GM21390 (cell line): ENCODE measurements around the gene SV2B.

ENCODE experiments used
- ATAC-seq: cut with Tn5 transposase; IDR thresholded peaks from one replicate; pipeline ENCODE4 v1.9.1; 2021; ENCODE audit not compliant: unreplicated experiment

SV2B gene

DNA sequence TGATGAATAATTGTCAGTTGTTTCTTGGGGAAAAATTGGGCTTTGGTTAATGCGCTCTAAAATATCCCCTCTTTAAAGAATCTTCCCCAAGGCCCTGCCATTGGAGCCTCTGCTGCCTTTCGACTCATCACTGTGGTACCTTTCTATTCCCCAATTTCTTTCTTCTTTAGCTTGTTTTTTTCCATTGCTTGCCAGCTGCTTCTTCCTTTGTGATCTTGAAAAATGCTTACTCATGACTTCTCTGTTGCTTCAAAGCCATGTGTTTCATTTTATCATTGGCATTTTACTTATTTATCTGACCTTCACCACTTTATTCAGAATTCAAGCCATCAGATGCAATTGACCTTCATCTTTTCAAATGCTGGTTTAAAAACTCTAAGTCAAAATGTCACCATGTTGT is 84.4 kb downstream of the SV2B start:
- ATAC-seq = no peak

DNA sequence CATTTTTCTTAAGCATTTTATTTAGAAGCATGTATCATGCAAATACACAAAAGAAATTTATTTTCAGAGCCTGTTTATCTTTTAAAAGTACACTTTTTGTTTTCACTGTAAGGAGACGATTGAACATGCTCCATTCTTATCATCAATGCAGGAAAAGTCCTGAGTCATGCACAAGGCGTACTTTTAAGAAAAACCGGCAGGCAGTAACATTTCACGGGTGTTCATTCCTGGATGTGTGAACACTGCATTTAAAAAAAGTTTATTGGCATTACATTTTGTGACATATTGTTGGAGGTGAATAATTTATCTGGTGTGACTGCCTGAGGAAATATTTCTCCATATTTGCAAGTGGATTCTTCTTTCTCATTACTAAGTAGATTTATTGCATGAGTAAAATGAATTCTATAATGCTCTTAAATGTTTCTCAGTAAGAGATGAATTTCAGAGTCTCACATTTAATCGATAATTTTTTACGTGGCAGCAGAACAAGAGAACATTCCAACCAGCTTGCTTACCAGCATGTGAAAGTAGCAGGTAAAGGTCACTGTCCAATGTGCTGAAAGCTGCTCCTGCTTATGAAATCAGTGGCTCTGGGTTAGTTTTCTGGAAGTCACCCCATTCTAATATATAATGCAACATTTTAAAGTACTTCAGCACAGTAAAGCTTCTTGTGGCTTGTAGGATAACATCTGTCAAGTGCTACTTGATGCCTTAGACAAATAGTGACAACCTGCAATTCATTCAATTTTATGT is 87.0 kb downstream of the SV2B start:
- ATAC-seq = no peak

DNA sequence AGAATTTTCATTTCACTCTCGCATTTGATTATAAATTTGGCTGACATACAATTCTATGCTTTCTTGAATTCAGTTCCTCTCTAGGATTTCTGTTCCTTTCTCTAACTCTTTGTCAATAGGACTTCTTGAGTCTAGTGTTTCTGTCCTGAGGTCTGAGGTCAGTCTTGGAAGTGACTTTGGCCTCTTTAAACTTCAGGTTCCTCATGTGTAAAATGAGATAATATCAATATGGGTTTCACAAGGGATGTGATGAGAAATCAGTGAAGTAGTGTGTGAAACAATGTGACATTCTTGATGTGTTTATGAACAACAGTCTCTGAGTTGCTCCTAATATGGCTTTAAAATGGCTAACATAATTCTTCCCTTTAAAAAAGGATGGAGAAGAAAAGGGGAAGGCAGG is 92.2 kb downstream of the SV2B start:
- no peak for ATAC-seq

DNA sequence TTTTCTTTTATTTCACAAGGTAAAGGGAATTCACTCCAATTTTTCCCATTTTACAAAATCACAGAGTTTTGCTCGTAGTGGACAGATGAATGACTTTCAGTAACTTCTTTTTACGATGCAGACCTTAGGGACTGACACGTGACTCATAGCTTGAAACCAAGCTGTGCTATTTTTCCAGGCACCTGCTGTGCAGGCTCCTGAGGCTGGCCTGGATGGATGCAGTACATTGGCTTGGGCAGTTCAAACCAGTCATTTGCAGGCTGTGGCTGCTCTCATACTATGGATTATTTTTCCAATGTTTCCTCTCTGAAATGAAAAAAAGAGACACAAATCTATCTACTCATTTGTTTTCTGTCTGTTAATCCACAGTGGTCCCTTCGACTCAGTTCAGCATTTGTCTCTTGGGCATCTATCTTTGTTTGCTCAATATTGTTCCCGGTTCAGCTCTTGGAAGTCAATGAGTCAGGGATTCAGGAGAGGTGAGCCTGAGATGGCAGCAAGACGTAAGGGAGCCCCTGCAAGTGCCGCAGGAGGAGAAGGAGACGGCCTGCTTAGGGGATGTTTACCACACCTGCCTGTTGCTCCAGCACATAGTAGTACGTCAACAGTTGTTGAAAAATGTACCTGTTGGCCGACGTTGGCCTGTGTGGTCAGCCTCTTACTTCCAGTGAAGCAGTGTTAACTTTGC is 92.8 kb downstream of the SV2B start:
- ATAC-seq = no peak

DNA sequence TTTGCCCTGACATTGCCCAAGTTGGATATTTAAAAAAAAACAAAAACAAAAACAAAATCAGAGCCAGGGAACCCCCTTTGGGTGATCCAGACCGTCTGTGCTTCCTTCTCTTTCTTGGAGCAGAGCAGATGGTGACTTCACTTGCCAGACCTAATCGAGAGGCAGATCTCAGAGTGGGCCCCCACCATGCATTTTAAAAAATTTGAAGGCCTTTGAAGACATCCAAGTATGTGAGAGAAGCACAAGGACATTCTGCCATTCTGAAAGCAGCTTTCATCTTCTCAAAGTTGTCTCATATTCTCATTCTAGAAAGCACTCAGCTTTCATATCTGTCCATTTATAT is 93.3 kb downstream of the SV2B start:
- ATAC-seq = no peak

DNA sequence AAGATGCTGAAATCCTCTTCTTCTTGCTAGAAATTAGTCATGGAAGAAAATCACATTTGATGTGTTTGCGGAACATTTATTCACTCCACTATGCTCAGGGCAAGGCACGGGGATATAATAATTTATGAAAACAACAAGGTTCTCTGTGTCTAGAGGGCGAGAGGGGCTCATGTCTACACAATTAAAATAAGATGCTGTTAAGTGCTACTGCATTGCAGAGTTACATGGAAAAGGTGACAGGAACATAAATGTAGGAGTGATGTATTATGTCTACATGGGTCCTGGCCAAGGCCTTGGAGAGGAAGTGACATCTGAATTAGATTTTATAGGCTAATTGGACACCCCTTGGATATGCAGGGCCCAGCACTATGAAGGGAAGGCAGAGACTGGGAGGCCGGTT is 96.1 kb downstream of the SV2B start:
- ATAC-seq = no peak

DNA sequence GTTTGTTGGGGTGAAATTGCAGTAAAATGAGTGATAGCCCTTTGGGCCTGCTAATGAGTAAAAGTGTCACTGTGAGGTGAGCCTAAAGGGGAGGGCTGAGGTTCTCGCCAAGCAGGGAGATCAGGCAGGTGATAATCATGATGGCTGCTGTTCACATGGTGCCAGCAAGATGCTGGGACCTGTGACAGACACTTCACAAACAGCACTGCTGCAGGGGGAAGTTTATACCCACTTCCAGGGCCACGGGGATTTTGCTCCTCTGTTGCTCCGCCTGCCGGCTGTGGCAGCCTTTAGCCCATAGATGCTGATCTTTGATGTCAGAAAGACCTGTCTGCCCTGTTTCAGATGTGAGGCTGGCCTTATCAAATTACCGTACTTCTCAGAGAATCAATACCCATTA is 96.7 kb downstream of the SV2B start:
- ATAC-seq = no peak

DNA sequence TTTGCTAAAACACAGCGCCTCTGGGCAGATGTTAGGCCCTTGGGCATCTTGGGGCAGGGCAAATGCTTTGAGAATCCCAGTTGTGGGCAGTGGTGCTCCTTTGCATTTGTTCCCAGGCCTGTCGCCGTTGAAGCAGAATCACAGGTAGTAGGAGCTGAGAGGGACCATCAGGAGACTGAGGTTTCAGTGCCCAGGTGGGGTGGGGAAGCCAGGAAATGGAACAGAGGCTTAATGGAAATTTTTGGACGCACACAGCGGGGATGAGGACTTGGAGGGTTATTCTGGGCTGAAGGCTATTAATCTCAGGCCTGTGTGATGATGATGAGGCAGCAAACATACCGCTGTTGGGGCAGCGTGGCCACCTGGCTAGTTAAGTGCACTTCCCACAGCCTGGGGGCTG is 99.5 kb downstream of the SV2B start:
- ATAC-seq = no peak

DNA sequence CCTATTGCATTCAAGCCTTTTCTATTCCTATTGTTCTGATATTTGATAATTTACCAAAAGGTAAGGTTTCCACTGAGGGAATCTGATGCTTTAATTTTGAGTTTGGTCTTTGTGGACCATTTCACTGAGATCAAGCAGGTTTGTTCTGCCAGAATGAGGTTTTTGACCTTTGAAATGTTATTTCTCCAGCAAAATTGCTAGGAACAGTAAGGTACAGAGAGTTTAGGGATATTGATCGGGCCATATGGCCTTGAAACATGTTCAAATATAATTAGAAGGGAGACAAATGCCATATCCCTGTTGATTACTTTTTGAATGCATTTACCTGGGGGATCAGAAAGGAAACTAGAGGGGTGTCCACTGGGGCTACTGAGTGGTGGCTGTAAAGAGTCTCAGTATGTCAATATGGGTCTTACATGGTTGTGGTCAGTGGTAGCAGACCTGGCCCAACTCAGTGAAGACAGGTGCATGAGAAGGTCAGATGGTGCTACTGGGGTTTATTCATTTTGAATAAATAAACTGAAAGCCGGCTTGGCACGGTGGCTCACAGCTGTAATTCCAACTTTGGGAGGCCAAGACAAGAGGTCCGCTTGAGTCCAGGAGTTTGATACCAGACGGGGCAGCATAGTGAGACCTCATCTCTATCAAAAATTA is 100.2 kb downstream of the SV2B start:
- ATAC-seq = no peak

DNA sequence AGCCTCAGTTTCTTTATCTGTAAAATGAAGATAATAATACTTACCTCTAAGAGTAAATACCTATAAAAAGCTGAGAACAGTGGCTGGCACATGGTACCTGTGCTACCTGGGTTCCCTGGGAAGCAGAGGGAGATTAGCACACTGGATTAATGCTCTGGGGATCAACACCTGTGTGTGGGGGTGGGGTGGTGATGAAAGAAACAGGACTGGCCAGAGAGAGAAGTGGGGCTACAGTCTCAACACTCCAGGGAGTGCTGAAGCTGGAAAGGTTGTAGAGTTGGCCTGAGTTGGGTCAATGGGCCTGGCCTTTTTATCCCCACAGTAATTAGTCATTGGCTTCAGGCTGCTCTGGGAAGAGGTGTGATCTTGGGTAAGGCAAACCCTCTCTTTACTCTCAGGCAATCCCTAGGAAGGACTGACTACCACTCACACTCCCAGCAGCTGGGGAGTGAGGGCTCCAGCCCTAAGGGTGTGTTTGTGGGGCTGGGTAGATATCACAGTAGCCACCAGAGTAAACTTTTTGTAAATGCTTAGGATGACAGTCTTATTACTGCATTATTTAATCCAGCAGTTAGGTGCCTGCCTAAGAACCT is 102.5 kb downstream of the SV2B start:
- no peak for ATAC-seq

DNA sequence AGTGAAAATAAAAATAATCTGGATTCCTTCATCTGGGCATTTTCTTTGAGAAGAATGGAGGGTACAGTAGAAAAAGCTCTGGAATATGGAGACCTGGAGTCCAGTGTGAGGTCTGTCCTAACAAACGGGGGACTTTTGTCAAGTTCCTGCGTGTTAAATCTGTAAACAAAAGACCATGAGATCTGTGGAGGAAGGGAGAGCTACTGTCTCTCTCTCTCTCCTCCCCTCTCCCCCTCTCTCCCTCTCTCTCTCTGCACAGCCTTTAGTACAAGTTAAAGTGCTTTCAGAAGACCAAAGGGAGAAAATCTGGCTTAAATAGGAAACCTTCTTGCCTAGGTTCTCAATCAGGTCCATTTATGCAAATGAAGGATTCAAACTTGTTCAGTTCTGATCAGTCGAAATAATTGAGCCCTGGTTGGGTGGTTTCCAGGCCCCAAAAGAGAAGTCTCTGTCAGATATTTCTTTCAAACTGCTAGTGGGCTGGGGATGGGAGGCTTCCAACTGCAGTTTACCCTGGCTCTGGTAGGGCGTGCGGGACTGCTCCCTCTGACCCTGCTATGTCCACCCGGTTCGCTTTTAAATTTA is 103.7 kb downstream of the SV2B start:
- no peak for ATAC-seq

DNA sequence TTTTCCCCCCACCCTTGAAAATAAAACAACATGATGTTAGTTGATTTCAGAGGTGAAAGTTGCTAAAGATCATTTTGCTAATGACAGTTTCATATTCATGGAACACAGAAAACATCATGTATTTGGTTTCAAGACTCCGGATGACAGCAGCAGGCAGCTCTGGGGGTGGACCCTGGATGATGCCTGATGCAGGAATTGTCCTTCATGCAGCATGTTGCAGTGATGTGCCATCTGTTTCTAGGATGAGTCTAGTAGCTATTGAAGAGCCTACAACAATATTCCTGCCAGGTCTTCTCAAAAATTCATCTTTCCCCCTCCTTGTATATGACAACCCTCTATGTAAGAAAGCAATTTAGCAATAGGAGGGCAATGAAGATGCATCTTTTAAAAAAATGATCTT is 108.3 kb downstream of the SV2B start:
- ATAC-seq = no peak

DNA sequence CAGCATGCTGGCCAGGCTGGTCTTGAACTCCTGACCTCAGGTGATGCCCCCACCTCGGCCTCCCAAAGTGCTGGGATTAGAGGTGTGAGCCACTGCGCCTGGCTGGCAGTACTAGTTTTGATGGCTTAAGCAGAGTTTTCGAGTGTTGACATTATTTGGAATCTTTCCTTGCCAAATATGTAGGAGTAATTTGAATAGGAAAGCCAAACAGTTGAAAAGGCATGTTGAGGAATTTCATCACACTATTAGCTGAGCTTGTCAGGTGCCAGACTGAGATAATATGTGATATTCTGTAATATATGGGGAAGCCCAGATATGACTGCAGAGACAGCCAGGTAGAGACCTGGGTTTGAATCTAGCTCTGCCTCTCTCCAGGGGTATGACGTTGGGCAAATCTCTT is 109.3 kb downstream of the SV2B start:
- no peak for ATAC-seq

DNA sequence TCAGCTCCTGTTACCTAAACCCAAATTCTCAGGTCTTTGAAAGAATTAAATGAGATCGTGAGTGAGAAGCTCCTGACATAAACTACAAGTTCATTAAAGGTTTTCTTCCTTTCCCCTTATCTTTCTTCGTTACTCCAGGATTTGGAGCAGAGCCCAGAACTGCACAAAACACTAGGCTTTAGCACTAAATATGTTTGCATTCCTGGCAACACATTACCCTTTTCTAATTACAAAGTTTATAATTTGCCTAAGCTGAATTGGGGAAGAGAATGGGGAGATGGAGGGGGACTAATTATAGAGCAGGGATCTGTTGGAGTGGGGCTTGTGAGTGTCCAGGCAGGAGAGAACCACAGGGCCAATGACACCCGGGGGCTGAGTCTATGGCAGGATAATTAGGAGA is 109.7 kb downstream of the SV2B start:
- ATAC-seq = no peak

DNA sequence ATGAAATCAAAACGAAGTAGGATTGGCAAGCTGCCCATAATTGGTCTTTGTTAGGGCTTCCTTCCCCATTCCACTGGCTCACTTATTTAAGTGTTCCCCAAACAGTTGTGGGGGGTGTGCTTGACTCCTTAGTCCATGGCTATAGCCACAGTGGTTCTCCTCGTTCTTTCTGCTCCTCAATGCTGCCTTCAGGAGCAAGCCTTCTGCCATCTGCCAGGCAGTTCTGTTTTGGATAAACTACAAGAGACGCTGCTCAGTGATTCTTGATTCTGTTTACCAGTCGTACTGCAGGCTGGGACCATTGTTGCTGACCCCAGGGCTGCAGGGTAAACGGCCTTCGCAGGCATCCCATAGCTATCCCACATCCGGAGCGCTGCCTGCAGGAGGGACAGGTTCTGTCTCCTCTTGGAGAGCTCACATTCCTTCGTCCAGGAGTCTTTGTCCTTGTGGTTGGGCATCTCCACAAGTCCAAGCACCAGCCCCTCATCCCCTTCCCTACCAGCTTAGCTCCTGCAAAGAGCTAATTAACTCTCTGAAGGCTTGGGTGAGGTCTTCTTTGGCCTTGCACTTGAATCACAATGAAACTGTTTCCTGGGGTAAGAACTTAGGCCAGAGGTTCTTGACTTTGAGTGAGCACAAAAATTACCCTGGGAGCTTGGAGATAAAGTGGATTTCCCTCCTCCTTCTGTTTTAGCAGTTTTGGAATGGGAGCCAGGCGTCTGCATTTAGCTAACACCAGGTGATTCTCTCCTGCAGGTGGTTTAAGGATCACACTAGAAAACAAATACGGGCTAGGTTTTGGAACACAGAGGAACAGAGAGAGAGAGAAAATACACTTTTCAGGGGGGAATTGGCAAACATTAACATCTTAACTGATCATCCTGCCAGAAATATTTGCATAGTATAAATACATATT is 114.9 kb downstream of the SV2B start:
- no peak for ATAC-seq

DNA sequence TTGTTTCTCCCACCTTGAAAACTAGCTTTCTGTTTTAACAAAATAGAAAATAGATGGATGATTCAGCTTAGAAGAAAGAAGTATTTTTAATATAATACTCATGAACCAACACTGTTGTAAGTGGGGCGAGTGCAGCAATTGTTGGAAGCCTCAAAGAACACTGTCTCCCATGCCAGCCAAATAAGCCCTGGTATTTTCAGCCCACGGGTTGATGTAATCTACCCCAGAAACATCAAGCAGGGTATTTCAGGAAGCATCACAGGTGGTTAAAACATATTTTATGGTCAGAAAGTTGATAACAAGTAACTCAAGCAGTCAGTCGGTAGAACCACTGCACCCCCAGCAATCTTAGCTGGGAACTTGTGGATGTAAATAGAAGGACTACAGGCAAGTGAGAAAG is 115.9 kb downstream of the SV2B start:
- no peak for ATAC-seq

DNA sequence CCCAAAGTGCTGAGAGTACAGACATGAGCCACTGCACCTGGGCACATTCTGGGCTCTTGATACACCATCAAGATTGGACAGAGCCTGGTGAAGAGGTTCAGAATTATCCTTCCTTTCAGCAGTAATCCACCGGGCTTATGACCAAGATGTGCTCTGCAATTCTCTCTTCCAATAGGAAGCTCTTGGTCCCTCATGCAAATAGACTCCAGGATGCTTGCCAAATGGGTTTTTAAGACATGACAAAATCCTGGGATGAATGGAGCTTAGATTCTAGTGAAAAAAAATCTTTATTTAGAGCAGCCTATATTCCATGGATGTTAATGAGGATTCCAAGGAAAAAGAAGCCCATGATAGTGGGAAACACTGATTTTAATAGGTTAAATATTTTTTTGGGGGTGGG is 119.1 kb downstream of the SV2B start:
- no peak for ATAC-seq

DNA sequence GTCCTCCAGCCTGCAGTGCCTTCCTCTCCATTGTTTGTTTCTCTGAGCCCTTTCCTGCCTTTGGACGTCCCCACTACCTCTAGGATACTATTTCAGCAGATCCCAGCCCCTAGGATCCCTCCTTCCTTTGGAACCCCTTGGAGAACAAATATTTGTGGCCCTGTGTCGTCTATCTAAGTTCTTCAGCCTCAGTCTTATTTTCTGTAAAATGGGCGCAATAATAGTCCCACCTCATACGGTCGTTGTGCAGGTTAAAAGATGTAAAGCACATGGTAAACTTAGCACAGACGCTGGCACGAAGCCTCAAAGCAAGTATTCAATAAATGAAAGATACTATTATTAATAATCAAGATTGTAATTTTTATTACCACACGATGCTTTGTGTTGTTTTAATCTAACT is 122.0 kb downstream of the SV2B start:
- ATAC-seq = no peak

DNA sequence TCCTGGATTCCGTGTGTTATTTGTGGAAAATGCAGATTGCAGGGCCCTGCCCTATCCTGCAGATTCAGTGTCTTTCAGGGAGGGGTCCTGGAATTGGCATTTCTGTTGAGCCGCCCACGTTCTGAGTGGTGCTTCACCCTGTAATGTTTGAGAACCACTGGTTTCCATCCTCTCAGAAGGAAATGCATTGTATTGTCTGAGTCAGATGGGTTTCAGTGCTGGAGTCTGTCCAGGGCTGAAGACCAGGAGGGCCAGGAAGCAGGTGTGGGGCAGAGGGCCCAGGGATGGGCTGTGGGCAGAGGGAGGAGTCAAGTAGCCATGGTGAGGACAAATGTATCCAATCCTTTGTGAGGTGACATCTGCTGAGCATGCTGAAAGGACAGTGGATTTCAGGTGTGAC is 123.8 kb downstream of the SV2B start:
- ATAC-seq = no peak

DNA sequence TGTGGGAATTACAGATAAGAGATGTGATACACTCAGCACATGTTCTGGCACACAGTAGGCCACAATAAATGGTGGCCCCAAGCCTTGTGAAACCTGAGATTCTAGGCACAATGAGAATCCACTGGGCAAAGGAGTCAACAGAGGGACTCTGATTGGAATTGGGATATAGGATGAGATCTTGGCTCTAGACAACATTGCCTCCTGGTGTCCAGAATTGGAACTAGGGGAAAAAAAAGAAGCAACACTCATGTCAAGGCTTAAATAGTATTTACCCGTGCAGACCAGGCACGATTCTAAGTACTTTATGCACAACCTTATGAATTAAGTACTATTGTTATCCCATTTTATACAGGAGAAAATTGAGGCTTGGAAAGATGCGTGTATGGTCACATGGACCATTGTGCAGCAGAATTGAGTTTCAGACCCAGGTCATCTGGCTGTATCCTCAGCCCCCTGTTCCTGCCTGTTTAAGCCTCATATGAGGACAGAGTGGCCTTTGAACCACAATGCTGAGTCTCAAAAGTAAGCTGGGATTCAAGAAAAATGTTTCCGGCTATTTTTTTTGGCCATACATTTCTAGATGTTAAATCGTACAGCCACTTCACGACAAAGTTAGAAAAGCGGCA is 124.8 kb downstream of the SV2B start:
- ATAC-seq = no peak
